K562 (cell line): Measurements from ENCODE around the gene CLDN5. TPM values are rescaled to one million over a fixed set of nuclear protein-coding genes. Genes with fewer than 3 reads are reported as not detected.

ENCODE experiments used
- JUN ChIP-seq, 2 experiments: sonication (generic) in 1 of 2; formaldehyde crosslinking in 1 of 2; IDR thresholded peaks; 2 replicates each; pipeline versions ENCODE4 v1.6.1 to v1.8.0; 2012 to 2022; ENCODE audit warnings: borderline replicate concordance in 2 of 2, mild to moderate bottlenecking in 2 of 2, improper control_type of control experiment in 1 of 2, low read depth in 1 of 2, low read length in 1 of 2, missing genetic modification reagents in 1 of 2
- MED1 ChIP-seq: sonication (generic); formaldehyde crosslinking; IDR thresholded peaks from 2 replicates; pipeline ENCODE4 v1.8.1; 2023; ENCODE audit warnings: missing genetic modification reagents, borderline replicate concordance
- MEIS2 ChIP-seq: fragments of 450-650 bp; IDR thresholded peaks from 2 replicates; pipeline ENCODE4 v1.6.1; 2014; ENCODE audit warnings: mild to moderate bottlenecking; ENCODE audit not compliant: partially characterized antibody
- NBN ChIP-seq: fragments of 450-650 bp; IDR thresholded peaks from 2 replicates; pipeline ENCODE4 v1.6.1; 2016; ENCODE audit warnings: low read depth, mild to moderate bottlenecking
- NFE2L1 ChIP-seq: fragments of 450-650 bp; IDR thresholded peaks from 2 replicates; pipeline ENCODE4 v1.6.1; 2016; ENCODE audit warnings: missing genetic modification characterization, low read depth, mild to moderate bottlenecking, missing compliant biosample characterization, moderate library complexity, borderline replicate concordance
- NFRKB ChIP-seq: fragments of 450-650 bp; IDR thresholded peaks from 2 replicates; pipeline ENCODE4 v1.6.1; 2016; ENCODE audit warnings: low read depth
- PURB ChIP-seq: sonication (generic); formaldehyde crosslinking; IDR thresholded peaks from 2 replicates; pipeline ENCODE4 v1.9.0; 2021; ENCODE audit warnings: low read depth, mild to moderate bottlenecking, missing genetic modification reagents
- SLC30A9 ChIP-seq: fragments of 250-450 bp; sonication (Bioruptor Pico); IDR thresholded peaks from 2 replicates; pipeline ENCODE4 v1.8.0; 2022; ENCODE audit warnings: mild to moderate bottlenecking, moderate library complexity
- TAF1 ChIP-seq: IDR thresholded peaks from 2 replicates; pipeline ENCODE4 v1.6.1; 2011; ENCODE audit warnings: mild to moderate bottlenecking, low read length, moderate library complexity; ENCODE audit not compliant: insufficient read depth, control insufficient read depth, severe bottlenecking; ENCODE audit errors: extremely low read depth
- TAF9B ChIP-seq: fragments of 450-650 bp; IDR thresholded peaks from 2 replicates; pipeline ENCODE4 v1.6.1; 2018; ENCODE audit warnings: mild to moderate bottlenecking; ENCODE audit not compliant: partially characterized antibody
- ZBTB12 ChIP-seq: fragments of 250-450 bp; sonication (Bioruptor Pico); IDR thresholded peaks from 2 replicates; pipeline ENCODE4 v1.4.0; 2020
- ZBTB9 ChIP-seq: fragments of 450-650 bp; formaldehyde crosslinking; IDR thresholded peaks from 2 replicates; pipeline ENCODE4 v1.4.0; 2020; ENCODE audit warnings: mild to moderate bottlenecking, moderate library complexity
- ZNF239 ChIP-seq: fragments of 250-450 bp; sonication (Bioruptor Pico); IDR thresholded peaks from 2 replicates; pipeline ENCODE4 v1.4.0; 2020; ENCODE audit warnings: mild to moderate bottlenecking
- polyA plus RNA-seq, 8 experiments: library from polyadenylated mRNA; depleted of rRNA in 4 of 8; stranded (reverse) in 5 of 8; unstranded in 3 of 8; fragments of >200 nt; fragmentation: Nextera tagmentation in 2 of 8; fragmentation: Illumina TruSeq in 1 of 8; extraction: Ambion mirVana in 2 of 8; extraction: Trizol in 1 of 8; gene quantifications; 2 replicates each; pipeline versions ENCODE4 v1.2.1 to v1.2.3, GENCODE V29; 2011 to 2014; ENCODE audit warnings: inconsistent platforms in 1 of 8, missing spikeins in 1 of 8
- total RNA-seq, 7 experiments: library from RNA; depleted of rRNA in 6 of 7; stranded (reverse); fragments of >200 nt in 6 of 7; fragmentation: Illumina TruSeq in 2 of 7; extraction: Trizol in 2 of 7; gene quantifications; 2 replicates each; pipeline versions ENCODE4 v1.2.1 to v1.2.3, GENCODE V29; 2011 to 2021; ENCODE audit warnings: low replicate concordance in 1 of 7
- TF ChIP-seq, protein P1 (sequence below): fragments of 450-650 bp; IDR thresholded peaks from 2 replicates; pipeline ENCODE4 v1.6.1; 2016; ENCODE audit warnings: mild to moderate bottlenecking, moderate library complexity

Gene CLDN5
- total and polyA plus RNA-seq, 9 of the 15 experiments (the other 6 are each of a cell fraction or from before 2014, with no cell fraction given) = 0.20 TPM; not detected in 8

DNA sequence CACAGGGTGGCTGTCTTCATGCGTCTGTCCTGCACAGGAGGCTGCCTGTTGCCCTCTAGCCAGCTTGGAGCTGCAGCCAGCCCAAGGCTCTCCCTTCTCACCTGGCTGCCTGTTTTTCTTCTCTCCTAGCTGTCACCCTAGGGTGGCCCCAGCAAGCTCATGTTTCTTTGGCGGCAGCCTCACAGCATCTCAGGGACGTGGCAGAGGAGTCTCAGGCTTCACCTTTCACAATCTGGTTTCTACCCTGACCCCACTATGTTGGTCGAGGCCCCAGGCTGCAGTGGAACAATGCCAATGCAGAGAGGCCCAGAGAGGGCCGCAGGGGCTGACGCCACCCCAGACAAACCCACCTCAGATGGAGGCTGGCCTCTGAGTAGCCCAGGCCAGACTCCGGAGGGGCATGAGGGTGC, 2.5 kb upstream of the CLDN5 start (continued):
- TF ChIP-seq, protein P1, sequence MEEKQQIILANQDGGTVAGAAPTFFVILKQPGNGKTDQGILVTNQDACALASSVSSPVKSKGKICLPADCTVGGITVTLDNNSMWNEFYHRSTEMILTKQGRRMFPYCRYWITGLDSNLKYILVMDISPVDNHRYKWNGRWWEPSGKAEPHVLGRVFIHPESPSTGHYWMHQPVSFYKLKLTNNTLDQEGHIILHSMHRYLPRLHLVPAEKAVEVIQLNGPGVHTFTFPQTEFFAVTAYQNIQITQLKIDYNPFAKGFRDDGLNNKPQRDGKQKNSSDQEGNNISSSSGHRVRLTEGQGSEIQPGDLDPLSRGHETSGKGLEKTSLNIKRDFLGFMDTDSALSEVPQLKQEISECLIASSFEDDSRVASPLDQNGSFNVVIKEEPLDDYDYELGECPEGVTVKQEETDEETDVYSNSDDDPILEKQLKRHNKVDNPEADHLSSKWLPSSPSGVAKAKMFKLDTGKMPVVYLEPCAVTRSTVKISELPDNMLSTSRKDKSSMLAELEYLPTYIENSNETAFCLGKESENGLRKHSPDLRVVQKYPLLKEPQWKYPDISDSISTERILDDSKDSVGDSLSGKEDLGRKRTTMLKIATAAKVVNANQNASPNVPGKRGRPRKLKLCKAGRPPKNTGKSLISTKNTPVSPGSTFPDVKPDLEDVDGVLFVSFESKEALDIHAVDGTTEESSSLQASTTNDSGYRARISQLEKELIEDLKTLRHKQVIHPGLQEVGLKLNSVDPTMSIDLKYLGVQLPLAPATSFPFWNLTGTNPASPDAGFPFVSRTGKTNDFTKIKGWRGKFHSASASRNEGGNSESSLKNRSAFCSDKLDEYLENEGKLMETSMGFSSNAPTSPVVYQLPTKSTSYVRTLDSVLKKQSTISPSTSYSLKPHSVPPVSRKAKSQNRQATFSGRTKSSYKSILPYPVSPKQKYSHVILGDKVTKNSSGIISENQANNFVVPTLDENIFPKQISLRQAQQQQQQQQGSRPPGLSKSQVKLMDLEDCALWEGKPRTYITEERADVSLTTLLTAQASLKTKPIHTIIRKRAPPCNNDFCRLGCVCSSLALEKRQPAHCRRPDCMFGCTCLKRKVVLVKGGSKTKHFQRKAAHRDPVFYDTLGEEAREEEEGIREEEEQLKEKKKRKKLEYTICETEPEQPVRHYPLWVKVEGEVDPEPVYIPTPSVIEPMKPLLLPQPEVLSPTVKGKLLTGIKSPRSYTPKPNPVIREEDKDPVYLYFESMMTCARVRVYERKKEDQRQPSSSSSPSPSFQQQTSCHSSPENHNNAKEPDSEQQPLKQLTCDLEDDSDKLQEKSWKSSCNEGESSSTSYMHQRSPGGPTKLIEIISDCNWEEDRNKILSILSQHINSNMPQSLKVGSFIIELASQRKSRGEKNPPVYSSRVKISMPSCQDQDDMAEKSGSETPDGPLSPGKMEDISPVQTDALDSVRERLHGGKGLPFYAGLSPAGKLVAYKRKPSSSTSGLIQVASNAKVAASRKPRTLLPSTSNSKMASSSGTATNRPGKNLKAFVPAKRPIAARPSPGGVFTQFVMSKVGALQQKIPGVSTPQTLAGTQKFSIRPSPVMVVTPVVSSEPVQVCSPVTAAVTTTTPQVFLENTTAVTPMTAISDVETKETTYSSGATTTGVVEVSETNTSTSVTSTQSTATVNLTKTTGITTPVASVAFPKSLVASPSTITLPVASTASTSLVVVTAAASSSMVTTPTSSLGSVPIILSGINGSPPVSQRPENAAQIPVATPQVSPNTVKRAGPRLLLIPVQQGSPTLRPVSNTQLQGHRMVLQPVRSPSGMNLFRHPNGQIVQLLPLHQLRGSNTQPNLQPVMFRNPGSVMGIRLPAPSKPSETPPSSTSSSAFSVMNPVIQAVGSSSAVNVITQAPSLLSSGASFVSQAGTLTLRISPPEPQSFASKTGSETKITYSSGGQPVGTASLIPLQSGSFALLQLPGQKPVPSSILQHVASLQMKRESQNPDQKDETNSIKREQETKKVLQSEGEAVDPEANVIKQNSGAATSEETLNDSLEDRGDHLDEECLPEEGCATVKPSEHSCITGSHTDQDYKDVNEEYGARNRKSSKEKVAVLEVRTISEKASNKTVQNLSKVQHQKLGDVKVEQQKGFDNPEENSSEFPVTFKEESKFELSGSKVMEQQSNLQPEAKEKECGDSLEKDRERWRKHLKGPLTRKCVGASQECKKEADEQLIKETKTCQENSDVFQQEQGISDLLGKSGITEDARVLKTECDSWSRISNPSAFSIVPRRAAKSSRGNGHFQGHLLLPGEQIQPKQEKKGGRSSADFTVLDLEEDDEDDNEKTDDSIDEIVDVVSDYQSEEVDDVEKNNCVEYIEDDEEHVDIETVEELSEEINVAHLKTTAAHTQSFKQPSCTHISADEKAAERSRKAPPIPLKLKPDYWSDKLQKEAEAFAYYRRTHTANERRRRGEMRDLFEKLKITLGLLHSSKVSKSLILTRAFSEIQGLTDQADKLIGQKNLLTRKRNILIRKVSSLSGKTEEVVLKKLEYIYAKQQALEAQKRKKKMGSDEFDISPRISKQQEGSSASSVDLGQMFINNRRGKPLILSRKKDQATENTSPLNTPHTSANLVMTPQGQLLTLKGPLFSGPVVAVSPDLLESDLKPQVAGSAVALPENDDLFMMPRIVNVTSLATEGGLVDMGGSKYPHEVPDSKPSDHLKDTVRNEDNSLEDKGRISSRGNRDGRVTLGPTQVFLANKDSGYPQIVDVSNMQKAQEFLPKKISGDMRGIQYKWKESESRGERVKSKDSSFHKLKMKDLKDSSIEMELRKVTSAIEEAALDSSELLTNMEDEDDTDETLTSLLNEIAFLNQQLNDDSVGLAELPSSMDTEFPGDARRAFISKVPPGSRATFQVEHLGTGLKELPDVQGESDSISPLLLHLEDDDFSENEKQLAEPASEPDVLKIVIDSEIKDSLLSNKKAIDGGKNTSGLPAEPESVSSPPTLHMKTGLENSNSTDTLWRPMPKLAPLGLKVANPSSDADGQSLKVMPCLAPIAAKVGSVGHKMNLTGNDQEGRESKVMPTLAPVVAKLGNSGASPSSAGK = no peak
- TF ChIP-seq TAF9B (no peak), TAF1 (no peak), PURB (no peak), NBN (no peak), ZNF239 (CRISPR knock-in tag) (no peak), MED1 (CRISPR knock-in tag) (peak; percentile 44; the same call in 1 of the 2 replicates), JUN (IDR thresholded peaks at IDR 0.05; ENCODE audit: borderline replicate concordance, low read depth, low read length) (no peak), JUN (CRISPR knock-in tag; IDR thresholded peaks at IDR 0.05; ENCODE audit: borderline replicate concordance) (peak; percentile 24; the same call in 1 of the 2 replicates), NFRKB (no peak), MEIS2 (no peak), NFE2L1 (tag) (no peak), ZBTB12 (no peak), ZBTB9 (CRISPR knock-in tag) (no peak), SLC30A9 (CRISPR knock-in tag) (no peak)
